HFF-Myc (cell line): Measurements from ENCODE around the gene SORBS1.

Source experiments
- DNase-seq: peaks from one replicate; pipeline ENCODE4 v3.0.0-alpha.2; 2011; ENCODE audit warnings: low read depth; ENCODE audit errors: extremely low read depth
- H3K4me3 ChIP-seq: replicated peaks from 2 replicates; pipeline ENCODE4 v1.5.1; 2011; ENCODE audit warnings: low read depth, mild to moderate bottlenecking, control low read depth, low read length
- TF ChIP-seq, protein P1 (sequence below): IDR thresholded peaks from 2 replicates; pipeline ENCODE4 v1.5.1; 2012; ENCODE audit warnings: mild to moderate bottlenecking, low read depth, low read length, control low read depth; ENCODE audit errors: missing control alignments

Gene SORBS1

DNA sequence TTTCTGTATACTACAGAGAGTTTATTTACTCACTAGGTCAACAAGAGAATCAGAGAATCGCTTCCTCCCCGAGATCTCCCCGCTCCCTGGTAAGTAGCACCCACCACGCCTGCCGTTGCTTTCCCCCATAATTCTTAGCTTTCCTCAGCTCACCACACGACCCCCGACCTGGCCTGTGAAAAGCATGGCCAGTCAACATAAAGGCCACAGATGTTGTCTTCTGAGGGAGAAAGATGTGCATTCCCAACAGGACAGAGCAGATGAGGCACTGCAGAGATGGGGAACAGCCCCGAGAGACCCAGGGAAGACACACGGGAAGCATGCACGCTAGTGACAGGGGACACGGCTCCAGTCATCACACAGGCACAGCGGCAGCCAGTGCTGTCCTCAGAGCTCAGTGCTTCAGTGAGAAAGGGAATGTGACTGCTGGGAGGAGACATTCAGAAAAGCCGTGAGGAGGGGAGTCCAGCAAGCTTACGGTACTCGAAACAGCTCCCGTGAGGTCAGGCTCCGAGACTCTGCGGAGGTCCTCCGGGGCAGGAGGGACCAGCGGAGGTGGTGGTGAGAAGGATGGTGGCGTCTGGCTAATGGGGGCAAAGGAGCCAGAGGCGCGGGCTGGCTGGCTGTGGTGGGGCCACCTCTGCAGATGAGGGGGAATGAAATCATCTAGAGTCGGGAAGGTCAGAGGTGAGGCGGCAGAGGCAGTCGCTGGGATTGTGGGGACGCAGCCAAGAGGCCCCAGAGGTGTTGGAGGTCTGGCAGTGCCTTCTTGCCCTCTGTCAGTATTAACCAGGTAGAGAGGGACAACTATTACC, 146.9 kb downstream of the SORBS1 start:
- no peak overlapping the region for H3K4me3 ChIP-seq
- no peak for DNase-seq
- TF ChIP-seq, protein P1, sequence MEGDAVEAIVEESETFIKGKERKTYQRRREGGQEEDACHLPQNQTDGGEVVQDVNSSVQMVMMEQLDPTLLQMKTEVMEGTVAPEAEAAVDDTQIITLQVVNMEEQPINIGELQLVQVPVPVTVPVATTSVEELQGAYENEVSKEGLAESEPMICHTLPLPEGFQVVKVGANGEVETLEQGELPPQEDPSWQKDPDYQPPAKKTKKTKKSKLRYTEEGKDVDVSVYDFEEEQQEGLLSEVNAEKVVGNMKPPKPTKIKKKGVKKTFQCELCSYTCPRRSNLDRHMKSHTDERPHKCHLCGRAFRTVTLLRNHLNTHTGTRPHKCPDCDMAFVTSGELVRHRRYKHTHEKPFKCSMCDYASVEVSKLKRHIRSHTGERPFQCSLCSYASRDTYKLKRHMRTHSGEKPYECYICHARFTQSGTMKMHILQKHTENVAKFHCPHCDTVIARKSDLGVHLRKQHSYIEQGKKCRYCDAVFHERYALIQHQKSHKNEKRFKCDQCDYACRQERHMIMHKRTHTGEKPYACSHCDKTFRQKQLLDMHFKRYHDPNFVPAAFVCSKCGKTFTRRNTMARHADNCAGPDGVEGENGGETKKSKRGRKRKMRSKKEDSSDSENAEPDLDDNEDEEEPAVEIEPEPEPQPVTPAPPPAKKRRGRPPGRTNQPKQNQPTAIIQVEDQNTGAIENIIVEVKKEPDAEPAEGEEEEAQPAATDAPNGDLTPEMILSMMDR = no peak

DNA sequence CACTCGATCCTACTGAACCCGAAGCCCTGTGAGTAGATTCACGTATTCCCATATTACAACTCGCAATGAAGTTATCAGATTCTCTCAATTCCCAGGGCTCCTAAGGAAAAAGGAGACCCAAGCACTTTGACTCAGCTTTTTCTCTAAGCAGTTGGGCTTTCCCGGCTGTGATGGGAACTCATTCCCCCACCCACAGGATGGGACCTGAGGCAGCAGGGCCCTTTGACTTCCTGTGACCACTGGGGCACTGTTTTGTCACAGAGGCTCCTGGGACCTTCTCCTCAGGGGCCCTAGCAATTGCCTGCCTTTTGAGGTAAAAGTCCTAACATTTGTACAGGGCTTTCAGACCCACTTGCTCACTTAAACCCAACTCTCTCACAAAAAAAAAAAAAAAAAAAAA, 147.6 kb downstream of the SORBS1 start:
- DNase-seq = no peak
- no peak overlapping the region for H3K4me3 ChIP-seq
- TF ChIP-seq, protein P1 = no peak

DNA sequence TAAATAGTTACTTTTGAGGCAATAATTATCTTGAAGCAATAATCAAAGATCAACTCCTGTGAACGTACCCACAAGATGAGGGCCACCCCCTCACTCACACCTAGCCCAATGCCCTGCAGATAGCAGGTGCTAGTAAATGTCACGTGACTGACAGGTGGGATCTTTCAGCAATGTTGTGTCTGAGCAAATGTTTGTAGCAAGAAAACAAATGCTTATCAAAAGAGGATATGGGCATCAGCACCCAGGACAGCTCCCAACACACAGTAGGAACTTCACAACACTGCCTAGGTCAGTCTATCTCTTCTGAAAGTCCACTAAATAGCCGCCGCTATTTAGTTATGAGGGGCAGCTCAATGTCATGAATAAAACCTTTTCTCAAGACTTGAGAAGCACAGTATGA, 149.5 kb downstream of the SORBS1 start:
- DNase-seq = no peak
- no peak overlapping the region for H3K4me3 ChIP-seq
- TF ChIP-seq, protein P1 = no peak

DNA sequence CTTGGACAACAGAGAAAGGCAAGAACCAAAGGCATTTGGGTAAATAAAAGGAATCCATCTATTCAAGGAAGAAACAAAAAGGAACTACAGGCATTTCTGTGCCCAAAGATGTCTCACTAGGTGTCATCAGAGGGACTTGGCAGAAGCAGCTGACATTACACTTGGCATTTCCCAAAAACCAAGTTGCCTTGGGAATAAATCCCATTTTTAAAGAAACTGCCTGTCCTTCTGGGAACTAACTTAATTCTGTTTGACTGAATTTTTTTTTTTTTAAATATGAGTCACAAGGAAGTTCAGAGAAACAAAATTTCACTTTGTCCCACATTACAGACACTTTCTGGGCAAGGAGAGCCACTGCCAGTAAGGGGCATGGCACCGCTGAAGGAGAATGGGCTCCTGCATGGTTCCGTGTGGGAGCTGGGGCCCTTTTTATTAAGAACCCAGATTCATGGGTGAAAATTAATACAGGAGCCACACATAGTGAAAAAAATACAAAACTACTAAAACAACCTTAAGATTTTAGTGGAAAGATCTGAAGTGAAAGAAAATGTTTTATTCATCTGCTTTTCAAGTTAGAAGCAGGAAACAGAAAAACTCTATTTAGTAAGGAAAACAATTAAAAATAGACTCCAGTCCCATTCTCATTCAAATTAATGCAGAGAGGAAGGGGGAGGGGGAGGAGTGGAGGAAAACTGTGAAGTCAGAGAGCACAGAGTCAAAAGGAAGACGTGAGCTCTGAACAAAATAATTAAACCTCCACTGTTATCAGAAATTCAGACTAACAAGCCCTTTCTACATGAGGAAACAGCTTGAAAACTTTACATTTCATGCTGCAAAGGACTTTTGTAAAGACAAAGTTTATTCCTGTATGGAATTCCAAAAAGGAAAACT, 151.9 kb downstream of the SORBS1 start:
- H3K4me3 ChIP-seq = no peak overlapping the region
- TF ChIP-seq, protein P1 = no peak
- no peak for DNase-seq

DNA sequence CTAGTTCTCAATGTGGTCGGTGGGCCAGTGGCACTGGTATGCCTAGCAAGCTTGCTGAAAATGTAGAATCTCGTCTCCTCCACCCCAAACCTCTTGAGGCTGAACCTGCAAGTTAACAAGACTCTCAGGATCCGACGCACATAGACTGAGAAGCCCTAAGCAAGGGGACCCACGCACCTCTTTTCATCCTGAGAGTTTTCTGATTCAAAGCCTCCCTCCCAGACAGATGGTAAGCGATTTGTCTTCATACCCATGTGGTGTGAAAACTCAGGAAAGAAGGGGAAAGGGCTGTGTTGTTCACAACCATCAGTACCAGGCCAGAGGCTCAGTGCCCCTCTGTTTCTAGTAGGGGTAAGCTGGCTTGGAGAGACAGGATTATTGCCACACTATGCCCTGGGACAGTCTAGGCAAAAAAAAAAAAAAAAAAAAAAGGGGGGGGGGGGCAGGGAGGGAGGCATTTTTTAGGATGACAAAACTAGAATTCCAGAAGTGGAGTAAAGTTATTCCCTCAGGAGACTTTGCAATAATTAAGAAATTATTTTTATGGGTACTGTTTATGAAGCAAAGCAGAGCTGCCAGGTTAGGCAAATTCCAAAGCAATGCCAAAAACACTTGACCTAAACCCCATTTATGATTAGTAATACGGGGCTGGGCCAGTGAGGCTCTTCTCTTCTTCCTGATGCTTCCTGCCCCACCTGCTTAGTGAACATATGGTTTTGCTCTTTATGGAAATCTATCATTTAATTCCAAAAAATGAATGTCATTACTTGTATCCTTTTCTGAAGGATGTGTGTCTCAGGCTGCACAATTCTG, 152.8 kb downstream of the SORBS1 start:
- no peak for DNase-seq
- no peak overlapping the region for H3K4me3 ChIP-seq
- TF ChIP-seq, protein P1 = no peak

DNA sequence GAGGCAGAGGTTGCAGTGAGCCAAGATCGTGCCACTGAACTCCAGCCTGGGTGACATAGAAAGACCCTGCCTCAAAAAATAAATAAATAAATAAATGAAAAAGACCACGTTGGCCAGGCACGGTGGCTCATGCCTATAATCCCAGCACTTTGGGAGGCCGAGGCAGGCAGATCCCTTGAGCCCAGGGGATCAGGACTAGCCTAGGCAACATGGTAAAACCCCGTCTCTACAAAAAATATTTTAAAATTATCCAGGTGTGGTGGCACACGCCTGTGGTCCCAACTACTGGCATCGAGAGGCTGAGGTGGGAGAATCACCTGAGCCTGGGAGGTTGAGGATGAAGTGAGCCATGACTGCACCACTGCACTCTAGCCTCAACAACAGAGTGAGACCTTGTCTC, 153.6 kb downstream of the SORBS1 start:
- TF ChIP-seq, protein P1 = no peak
- DNase-seq = no peak
- no peak overlapping the region for H3K4me3 ChIP-seq
